ENCODE measurements around the gene KLHL42.

DNA sequence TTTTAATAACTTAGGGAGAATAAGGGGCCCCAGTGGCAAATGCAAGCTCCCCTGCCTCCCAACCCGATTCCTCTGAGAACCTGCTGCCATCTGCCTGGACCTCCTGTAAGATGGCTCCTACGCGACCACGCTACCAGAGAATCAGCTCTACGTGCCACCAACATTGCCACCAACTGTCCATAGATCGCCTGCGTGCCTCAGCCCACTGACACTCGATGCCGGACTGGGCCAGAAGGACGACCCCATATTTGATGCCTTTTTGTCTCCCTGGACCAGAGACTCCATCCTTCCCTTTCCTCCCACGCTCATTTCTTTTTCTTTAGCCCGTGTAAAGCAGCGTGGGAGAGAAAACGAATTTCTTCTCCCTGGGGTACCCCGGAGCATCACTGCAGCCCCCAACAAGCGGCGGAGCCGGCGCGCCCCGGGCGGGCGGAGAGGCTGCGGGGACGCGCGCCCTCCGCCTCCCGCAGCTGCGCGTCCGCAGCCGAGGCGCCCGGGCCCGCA, 565 bp upstream of the KLHL42 start:
- TF ChIP-seq POLR2AphosphoS5 (IDR thresholded peaks at IDR 0.05; ENCODE audit: borderline replicate concordance, low read depth, low read length): no peak
- TF ChIP-seq FOXP2 (optimal IDR thresholded peaks at IDR 0.05; ENCODE audit: control extremely low read depth, extremely low read length, insufficient read depth): no peak
- no peak for TF ChIP-seq EZH2 (IDR thresholded peaks at IDR 0.05)

Data from SK-N-MC (cell line).